HG03095 (cell line): Measurements from ENCODE around the gene GPX3.

ENCODE experiments used
- ATAC-seq: cut with Tn5 transposase; IDR thresholded peaks from one replicate; pipeline ENCODE4 v1.9.1; 2021; ENCODE audit warnings: moderate library complexity; ENCODE audit not compliant: unreplicated experiment

GPX3 gene

GRCh38 chr5:151056379-151057325 is 36.3 kb downstream of the GPX3 start:
- no peak for ATAC-seq

DNA sequence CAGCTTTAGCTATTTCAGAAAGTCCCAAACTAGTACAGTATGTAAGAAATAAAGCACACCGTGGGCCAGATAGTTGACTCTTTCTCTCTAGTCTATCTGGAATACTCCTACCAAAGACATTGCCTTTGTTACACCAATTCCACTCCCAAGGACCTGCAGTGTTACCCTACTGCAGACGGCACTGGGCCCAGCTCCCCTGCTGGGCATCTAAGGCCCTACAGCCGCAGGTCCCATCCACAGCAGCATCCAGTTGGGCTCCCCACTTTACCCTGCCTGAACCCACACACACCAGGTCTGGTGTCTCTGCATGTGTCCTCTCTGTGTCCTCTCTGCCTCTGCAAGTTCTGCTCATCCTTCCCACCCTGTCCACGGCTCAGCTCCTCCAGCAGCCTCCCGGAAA is 37.9 kb downstream of the GPX3 start:
- ATAC-seq, result no peak

DNA sequence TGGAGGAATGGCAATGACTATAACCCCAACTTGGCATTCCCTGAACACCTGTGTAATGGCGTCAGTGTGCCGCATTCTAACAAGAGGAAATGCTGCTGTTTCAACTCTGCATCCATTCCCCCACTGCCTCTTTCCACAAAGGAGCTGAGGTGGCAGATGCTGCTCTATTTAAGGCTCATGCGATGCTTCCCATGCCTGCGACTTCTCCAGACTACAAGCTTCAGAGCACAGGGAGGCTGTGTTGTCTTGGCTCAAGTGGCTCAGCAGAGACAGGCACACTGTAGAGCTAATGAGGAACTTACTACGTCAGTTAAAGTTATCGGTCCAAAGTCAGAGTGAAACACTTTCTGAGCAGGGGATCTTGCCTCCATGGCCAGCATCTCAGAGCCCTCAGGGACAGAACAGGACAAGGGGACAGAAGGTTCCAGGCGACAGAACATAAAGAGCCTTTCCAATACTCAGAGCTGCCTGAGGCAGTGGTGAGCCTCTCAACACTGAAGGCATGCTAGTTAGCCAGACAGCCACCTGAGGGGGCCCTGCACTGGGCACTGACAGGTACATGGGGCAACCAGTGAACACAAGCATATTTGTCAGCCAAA is 38.6 kb downstream of the GPX3 start:
- no peak for ATAC-seq

DNA sequence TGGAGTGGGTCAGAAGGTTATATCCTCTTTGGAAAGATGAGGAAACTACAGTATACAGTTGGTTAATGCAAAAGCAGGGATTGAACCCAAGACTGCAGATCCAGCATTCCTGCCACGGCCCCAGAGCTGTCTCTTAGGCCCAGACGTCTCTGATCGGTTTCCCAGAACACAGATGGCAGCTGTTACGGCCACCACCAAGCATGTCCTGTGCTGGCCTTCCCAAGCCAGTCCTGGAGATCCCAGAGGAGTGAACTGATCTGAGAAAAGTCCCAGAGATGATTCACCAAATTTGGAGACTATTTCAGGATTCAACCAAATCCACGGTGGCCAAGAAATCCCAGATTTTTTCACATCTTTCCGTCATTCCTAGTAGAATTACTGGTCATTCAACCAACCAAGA is 40.4 kb downstream of the GPX3 start:
- no peak for ATAC-seq

GRCh38 chr5:151062405-151063141 is 42.2 kb downstream of the GPX3 start:
- ATAC-seq, result no peak

GRCh38 chr5:151063142-151063989 is 43.0 kb downstream of the GPX3 start:
- no peak for ATAC-seq

- no peak for ATAC-seq
Observed at GRCh38 chr5:151064916-151065499, 44.6 kb downstream of the GPX3 start.

GRCh38 chr5:151065609-151066008 is 45.2 kb downstream of the GPX3 start:
- no peak for ATAC-seq

- ATAC-seq, result no peak
Observed at GRCh38 chr5:151066920-151067319, 46.5 kb downstream of the GPX3 start.

- no peak for ATAC-seq
Observed at GRCh38 chr5:151067632-151068432, 47.4 kb downstream of the GPX3 start.

DNA sequence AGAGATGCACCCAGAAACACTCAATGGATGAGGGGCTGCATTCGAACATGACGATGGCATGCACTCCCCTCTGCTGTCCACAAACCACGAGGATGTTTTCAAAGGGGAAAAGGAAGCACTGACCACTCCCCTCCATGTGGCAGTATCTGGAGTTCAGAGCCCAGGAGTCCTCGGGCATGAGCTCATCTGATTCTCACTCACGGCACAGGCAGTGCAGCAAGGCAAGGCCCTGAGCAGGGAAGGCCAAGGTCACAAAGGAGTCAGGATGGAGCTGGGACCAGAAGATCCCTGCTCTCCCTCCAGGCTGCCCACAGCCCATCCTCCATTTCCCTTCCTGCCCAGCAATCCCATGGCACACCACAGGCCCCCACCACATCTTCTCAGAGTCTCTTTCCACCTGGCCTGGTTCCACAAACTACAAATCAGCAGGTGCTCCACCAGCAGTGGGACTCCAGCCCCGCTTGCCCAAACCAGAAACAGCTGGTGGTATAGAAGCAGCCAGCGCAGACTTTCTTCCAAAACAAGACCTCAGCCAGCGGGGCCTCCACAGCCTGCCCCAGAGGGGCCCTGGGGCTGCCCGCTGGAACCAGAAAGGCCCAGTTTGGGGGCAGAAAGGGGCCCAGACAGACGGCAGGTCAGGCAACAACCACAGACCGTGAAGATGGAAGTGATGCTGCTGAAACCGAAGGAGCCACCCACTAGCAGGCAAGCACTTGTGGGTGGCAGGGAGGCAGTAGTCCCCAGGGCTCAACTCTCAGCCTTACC is 48.2 kb downstream of the GPX3 start:
- ATAC-seq, result peak; percentile 51

DNA sequence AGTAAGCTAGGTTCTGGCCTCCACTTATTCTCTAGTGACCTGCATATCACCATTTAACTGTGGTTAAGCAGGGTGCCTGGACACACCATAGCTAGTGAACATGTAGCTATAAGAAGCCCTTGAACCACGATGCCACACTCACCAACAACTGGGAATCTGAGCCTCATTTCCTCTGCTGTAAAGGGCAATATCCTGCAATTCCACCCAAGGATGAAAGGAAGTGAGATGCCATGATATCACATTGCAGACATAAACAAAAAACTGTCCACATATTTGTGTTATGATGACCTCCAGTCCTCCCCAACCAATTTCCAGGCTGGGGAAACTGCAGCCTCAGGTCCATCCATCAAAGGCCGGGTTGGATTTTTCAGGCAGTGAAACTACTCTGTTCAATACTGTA is 50.1 kb downstream of the GPX3 start:
- no peak for ATAC-seq

- ATAC-seq, result no peak
Observed at GRCh38 chr5:151071021-151071420, 50.6 kb downstream of the GPX3 start.

DNA sequence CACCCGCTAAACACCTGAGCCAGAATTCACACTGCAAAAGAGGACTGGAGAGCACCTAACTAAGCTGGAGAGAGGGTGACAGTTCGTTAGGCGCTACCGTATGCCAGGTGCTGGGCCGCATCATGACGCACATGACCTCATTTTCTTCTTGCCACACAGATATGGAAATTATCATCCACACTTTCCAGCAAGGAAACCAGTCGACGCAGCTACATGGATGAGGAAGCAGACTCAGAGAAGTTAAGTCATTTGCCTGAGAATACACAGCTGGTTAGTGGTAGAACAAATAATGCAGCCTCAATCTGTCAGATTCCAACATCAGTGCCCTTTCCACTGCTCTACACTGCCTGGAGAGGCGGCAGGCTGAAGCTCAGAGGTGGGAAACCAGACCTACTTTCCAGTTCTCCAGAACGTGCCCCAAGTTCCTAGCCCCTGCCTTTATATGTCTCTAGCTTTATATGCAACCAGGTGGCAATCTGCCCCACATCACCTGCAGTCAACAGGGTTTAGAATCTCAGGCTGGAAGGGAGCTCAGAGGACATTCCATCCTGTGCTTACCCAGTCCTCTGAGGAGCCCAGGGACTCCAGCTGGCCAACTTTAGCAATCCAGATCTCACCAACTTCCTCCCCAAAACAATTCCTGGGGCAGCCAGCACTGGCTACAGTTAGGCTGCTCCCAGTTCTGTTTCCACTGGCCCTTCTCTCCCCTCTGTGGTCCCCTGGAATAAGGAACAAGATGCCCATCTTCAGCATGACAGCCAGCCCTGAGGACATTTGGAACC is 51.6 kb downstream of the GPX3 start:
- no peak for ATAC-seq

GRCh38 chr5:151072630-151073025 is 52.2 kb downstream of the GPX3 start:
- ATAC-seq, result no peak

- ATAC-seq, result no peak
Observed at GRCh38 chr5:151073280-151073679, 52.9 kb downstream of the GPX3 start.

GRCh38 chr5:151074557-151074956 is 54.2 kb downstream of the GPX3 start:
- no peak for ATAC-seq

DNA sequence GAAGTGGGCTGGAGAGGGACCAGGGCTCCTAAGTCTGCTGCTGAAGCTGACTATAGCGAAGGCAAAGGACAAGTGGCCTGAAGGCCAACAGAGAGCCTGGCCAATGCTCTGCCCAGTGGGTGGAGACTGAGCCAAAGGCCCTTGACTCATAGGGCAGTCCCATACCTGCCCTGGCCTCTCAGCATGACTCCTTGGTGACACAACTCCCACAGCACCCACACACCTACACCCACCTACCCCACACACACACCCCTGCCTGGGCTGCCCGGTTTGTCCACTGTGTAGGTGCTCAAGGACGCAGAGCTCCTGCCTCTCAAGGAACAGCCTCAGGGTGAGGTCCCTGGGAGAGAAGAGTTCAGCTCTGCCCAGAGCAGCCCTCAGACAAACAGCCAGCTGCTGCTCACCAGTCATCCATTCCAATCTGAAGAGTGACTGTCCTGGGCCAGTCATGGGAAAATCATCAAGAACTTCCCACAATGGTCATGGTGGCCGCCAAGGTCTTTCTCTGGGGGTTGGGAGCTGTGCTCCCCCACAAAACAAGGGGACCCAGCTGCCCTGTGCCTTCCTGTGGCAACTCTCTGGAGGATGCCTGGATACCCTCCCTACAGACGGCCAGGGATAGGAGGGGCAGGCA is 55.4 kb downstream of the GPX3 start:
- ATAC-seq, result no peak
